GM21381 (cell line): ENCODE data around the gene SLC6A3.

Experiments used
- ATAC-seq: cut with Tn5 transposase; IDR thresholded peaks from one replicate; pipeline ENCODE4 v1.9.1; 2021; ENCODE audit warnings: mild to moderate bottlenecking, moderate library complexity; ENCODE audit not compliant: unreplicated experiment

The SLC6A3 gene

DNA sequence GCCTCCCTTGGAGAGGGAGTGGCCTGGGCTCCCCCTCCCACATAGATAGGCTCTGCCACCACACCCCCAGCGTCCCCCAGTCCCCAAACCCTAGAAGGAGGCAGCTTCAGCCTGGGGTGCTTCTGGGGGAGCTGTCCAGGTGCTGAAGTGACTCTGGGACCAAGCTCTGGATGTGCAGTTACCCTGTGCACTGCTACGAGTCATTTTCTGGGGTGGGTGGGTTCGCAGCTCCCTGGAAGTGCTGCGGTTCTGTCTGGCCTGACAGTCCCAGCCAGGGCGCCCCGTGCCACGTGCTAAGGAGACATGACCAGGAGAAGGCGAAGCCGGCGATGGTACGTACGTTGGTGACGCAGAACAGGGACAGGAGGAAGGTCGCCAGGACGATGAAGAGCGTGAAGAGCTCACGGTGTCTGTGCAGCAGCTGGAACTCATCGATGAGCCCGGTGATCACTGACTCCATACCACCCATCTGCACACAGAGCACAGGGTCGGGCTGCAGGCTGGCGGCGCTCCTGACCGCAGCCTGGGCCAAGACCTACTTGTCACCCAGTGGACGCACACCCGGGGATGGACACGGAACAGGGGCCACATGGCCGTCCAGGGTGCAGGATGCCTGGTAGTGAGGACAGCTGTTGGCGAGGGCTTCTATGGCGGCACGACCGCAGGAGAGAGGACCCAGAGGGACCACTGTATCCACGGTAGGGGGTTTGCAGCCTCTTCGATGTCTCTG, 35.7 kb downstream of the SLC6A3 start:
- ATAC-seq: no peak

- no peak for ATAC-seq
These were observed 38.3 kb downstream of the SLC6A3 start for GRCh38 chr5:1406681-1407640.

- ATAC-seq: no peak
These were observed 39.4 kb downstream of the SLC6A3 start for GRCh38 chr5:1405539-1406530.

GRCh38 chr5:1405121-1405520, 40.1 kb downstream of the SLC6A3 start:
- no peak for ATAC-seq

DNA sequence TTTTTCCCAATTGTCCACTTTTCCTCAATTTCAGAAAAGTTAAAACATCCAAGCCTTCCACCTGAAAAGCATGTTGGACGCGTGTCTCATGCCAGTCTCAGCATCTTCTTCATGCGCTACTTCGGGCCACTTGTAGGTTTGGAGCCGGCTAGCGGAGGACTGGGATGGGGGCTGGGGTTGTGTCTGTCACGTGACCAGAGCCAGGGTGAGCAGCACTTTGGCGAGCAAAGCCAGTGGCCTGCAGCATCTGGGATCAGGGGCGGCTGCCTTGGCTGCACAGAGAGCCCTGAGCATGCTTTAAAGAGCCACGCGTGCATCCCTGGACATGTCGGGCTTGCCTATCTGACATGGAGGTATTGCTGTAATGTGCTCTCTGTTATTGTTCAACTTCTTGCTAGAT, 41.2 kb downstream of the SLC6A3 start:
- ATAC-seq: no peak

DNA sequence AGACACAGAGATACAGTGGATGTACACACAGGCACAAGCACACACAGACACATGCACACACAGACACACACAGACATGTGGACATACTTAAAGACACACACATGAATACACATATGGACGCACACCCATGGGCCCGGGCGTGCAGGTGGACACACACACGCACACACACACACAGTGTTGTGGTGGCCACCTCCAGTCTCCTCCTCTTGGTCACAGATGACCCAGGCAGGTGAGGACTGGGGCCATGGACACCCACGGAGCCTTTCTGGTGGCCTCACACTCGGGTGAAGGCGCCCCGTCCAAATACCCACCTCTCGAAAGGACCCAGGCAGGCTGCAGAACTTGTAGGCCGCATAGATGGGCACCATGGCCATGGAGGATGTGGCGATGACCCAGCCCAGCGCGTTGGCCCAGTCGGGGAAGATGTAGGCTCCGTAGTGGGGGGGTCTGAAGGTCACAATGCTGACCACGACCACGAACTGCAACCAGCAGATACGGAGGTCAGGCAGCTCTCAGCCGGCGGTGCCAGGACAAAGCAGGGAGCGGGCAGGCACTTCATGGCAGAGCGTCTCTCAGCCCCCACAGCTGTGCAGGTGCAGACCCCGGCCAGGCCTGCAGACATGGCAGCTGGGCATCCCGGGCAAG, 42.5 kb downstream of the SLC6A3 start:
- ATAC-seq: no peak

GRCh38 chr5:1401536-1402138, 43.6 kb downstream of the SLC6A3 start:
- no peak for ATAC-seq

GRCh38 chr5:1400936-1401335, 44.3 kb downstream of the SLC6A3 start:
- ATAC-seq: no peak

- no peak for ATAC-seq
These were observed 44.9 kb downstream of the SLC6A3 start for GRCh38 chr5:1400211-1400855.

DNA sequence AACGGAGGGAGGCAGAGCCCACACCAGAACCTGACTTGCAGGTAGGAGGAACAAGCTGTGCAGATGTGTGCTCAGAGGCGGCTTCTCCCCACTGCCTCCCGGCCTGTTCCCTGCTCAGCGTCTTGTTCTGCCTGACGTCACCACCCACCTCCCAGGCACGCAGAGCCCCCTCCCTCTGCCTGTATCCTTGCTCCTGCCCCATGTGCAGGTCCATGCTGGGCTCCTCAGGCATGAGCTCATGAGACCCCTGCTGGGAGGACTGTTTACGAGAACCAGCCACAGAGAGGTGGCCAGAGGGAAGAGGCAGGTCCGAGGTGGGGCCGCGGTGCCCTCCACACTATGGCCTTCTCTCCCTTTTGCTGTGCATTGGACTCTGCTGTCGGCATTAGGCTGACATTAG, 45.5 kb downstream of the SLC6A3 start:
- ATAC-seq: no peak

GRCh38 chr5:1396293-1396816, 48.9 kb downstream of the SLC6A3 start:
- ATAC-seq: no peak

- ATAC-seq: no peak
These were observed 50.1 kb downstream of the SLC6A3 start for GRCh38 chr5:1394881-1395860.

GRCh38 chr5:1393571-1394501, 51.4 kb downstream of the SLC6A3 start:
- ATAC-seq: no peak

- no peak for ATAC-seq
These were observed 52.3 kb downstream of the SLC6A3 start for GRCh38 chr5:1392801-1393565.

GRCh38 chr5:1392261-1392660, 53.0 kb downstream of the SLC6A3 start:
- ATAC-seq: no peak

- ATAC-seq: no peak
These were observed 53.5 kb downstream of the SLC6A3 start for GRCh38 chr5:1391691-1392090.
